Measurements from ENCODE around the gene RC3H1. TPM values are rescaled to one million over a fixed set of nuclear protein-coding genes. Genes with fewer than 3 reads are reported as not detected.

Gene RC3H1
- polyA plus RNA-seq, 3 donors, result 11.9 to 13.3 (median 13.1) TPM

GRCh38 chr1:173893611-173894010 lies 128.5 kb downstream of the RC3H1 start:
- DNase-seq (ENCODE audit: low read depth in 3 of 3, low spot score in 2 of 3), result no peak

- DNase-seq (ENCODE audit: low read depth in 3 of 3, low spot score in 2 of 3), result no peak
Observed at GRCh38 chr1:173889885-173890284, 132.3 kb downstream of the RC3H1 start.

GRCh38 chr1:173888749-173889148 lies 133.4 kb downstream of the RC3H1 start:
- no peak for DNase-seq (ENCODE audit: low read depth in 3 of 3, low spot score in 2 of 3)

- no peak for DNase-seq (ENCODE audit: low read depth in 3 of 3, low spot score in 2 of 3)
Observed at GRCh38 chr1:173887627-173888026, 134.5 kb downstream of the RC3H1 start.

- no peak for DNase-seq (ENCODE audit: low read depth in 3 of 3, low spot score in 2 of 3)
Observed at GRCh38 chr1:173886746-173887611, 135.2 kb downstream of the RC3H1 start.

- DNase-seq (ENCODE audit: low read depth in 3 of 3, low spot score in 2 of 3), result no peak
Observed at GRCh38 chr1:173884701-173885100, 137.5 kb downstream of the RC3H1 start.

Other genes with a start within 250 kb of the RC3H1 start
- gene DARS2, start 197.7 kb downstream of the RC3H1 start, polyA plus RNA-seq (ENCODE audit: insufficient read length in 3 of 3), result 10 to 100 TPM; 26.6 to 29.1 (median 28.3) TPM
- 10 to 100 TPM; 11.1 to 13.2 (median 11.8) TPM for gene CENPL, start 197.5 kb downstream of the RC3H1 start, polyA plus RNA-seq (ENCODE audit: insufficient read length in 3 of 3)
- 100 to 1,000 TPM; 711 to 900 (median 717) TPM for gene GAS5, start 154.4 kb downstream of the RC3H1 start, polyA plus RNA-seq (ENCODE audit: insufficient read length in 3 of 3)
- gene ZBTB37, start 154.0 kb downstream of the RC3H1 start, polyA plus RNA-seq (ENCODE audit: insufficient read length in 3 of 3), result 1 to 10 TPM; 7.0 to 8.2 (median 7.9) TPM
- gene SERPINC1, start 105.0 kb downstream of the RC3H1 start, polyA plus RNA-seq (ENCODE audit: insufficient read length in 3 of 3), result under 1 TPM; 0.35 to 0.80 (median 0.52) TPM
- 10 to 100 TPM; 26.6 to 29.5 (median 29.4) TPM for gene RABGAP1L, start 137.2 kb upstream of the RC3H1 start, polyA plus RNA-seq (ENCODE audit: insufficient read length in 3 of 3)

Data from right renal cortex interstitium (tissue), 3 donors.